Activated CD4-positive, alpha-beta T cell treated with anti-CD3 and anti-CD28 coated beads for 4 hours (primary cell): ENCODE results near the gene FOSL2.

Experiments used
- DNase-seq, 2 donors: peaks; one replicate each; pipeline ENCODE4 v3.0.0-alpha.2; 2020

Gene FOSL2

DNA sequence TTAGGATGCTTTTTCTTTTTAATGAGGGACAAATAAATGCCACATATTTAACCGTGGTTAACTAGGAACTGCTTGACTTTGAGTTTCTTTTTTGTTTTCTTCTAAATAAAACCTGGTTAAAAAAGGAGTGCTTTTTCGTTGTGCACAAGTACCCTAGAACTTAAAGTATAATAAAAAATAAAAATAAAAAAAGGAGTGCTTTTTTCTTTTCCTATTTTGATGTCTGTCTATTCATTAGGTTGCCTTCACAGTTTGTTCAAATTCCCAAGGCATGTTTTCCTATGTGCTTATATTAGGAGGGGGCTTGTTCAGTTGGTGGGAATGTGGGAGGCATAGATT lies 4.4 kb downstream of the FOSL2 start:
- DNase-seq, result no peak

DNA sequence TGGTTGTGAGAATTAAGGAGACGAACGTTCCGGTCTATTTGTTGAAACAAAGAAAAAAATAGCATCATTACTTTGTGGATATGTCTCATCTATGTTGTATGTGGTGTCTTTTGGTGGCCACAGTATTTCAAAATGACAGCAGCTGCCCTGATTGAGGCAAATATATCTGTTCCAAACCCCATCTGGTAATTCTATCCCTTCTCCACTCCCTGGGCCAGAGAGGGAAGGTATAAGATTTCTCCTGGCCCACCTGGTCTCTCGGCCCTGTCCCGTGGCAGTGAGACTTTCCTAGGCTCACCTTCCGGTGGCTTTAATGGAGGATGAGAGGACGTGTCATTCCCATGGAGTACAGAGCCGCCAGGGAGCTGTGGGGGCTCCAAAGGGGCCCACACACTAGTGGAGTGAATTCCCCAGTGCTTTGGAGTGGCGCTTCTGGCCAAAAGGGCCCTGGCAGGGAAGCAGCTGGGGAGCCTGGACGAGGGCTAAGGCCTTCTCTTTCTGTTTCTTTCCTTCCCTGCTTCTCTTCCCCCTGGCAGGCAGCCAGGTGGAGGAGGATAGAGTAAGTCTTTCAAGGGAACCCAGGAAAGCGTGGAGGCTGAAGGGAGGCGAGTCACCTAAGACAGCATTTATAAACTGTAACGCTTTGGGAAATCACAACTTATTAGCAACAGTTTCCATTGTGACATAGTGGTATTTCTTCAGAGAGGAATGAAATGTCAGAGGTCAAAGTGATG lies 5.6 kb downstream of the FOSL2 start:
- DNase-seq, result peak; percentile 46 to 56

GRCh38 chr2:28399289-28399688 lies 6.6 kb downstream of the FOSL2 start:
- DNase-seq, result no peak

DNA sequence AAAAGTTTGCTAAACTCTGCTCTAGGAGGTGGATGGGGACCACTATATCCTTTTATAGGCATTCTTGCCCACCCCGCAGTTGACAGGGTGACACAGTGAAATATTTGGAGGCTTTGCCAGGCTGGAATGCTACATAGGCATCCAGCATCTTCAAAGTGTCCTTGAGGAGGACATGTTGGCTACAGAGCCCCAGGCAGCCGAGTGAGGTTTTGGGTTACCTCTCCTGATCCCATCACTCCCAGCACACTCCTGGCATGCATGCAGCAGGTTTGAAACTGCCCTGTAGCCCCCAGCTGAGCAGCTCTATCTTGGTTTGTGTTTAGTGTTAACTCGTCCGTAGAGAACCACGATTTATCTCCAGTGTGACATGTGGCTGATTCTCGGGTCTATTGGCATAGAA lies 7.3 kb downstream of the FOSL2 start:
- DNase-seq, result no peak

DNA sequence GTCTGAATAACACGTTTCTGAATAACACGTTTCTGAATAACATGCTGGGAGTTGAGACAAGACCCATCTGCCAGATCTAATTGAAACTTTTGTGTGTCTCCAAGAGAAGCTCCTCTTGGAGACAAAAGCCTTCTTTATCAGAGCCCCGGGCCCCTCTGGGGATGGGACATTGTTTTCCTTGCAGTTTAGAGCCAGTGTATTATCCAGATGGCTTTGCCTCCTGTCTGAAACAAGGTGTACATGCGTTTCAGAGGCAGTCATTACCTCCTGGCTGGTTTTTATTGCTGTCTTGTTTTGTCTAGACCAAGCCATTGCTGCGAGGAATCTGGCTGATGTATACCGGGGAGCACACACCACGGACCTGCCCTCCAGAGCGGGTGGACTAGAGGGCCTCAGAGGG lies 7.8 kb downstream of the FOSL2 start:
- DNase-seq, result no peak

- no peak for DNase-seq
Observed at GRCh38 chr2:28400921-28401320, 8.3 kb downstream of the FOSL2 start.

- no peak for DNase-seq
Observed at GRCh38 chr2:28401411-28401810, 8.8 kb downstream of the FOSL2 start.

GRCh38 chr2:28401948-28402550 lies 9.4 kb downstream of the FOSL2 start:
- DNase-seq, result no peak

- no peak for DNase-seq
Observed at GRCh38 chr2:28403370-28403956, 10.8 kb downstream of the FOSL2 start.

DNA sequence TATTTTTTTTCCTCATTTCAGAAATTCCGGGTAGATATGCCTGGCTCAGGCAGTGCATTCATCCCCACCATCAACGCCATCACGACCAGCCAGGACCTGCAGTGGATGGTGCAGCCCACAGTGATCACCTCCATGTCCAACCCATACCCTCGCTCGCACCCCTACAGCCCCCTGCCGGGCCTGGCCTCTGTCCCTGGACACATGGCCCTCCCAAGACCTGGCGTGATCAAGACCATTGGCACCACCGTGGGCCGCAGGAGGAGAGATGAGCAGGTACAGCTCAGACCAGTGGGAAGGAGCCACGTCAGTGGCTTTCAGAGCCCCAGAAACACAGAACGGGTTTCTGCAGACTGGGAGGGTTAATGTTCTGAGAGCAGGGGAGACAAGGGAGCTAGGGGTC lies 11.4 kb downstream of the FOSL2 start:
- DNase-seq, result no peak

GRCh38 chr2:28405537-28405936 lies 12.9 kb downstream of the FOSL2 start:
- no peak for DNase-seq

- DNase-seq, result peak; percentile 62 to 67
Observed at GRCh38 chr2:28406276-28407096, 13.8 kb downstream of the FOSL2 start.

DNA sequence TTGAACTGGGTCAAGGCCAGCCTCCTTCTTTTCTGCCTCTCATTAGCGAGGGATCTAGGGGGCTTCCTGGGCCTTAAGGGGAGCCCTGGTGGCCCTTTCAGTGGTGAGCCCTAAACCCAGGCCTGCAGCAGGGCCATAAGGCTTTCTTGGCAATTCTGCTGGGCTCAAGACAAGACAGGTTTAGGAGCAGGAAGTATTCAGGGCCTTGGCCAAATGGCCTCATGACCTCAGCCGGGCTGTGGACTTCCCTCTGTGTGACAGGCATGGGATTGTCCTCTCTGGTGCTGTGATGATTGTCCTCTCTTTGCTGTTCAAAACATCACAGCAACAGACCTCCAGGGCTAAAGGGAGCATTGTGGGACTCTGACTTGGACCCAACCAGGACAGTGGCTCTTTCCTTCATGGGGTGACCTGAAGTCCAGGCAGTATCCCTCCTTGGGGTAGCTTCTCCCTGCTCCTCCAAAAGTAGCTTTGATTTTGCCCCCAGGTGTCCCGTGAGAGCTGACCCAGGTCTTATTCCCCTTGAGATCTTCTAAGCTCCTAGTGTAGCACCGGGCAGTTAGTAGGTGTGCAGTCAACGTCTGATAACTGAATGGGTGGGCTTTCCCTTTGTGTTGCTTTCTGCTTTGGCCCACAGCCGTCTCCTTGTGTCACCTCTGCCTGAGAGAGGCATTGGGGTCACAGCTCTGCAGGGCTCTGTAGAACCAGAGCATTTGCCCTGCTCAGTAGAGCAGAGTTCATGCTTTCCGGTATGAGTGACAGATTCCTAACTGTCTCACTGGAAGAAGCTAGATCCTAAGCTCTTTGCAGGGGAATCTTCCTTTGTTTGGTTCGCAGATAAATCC lies 14.7 kb downstream of the FOSL2 start:
- no peak for DNase-seq

- DNase-seq, result no peak
Observed at GRCh38 chr2:28407976-28408690, 15.5 kb downstream of the FOSL2 start.

DNA sequence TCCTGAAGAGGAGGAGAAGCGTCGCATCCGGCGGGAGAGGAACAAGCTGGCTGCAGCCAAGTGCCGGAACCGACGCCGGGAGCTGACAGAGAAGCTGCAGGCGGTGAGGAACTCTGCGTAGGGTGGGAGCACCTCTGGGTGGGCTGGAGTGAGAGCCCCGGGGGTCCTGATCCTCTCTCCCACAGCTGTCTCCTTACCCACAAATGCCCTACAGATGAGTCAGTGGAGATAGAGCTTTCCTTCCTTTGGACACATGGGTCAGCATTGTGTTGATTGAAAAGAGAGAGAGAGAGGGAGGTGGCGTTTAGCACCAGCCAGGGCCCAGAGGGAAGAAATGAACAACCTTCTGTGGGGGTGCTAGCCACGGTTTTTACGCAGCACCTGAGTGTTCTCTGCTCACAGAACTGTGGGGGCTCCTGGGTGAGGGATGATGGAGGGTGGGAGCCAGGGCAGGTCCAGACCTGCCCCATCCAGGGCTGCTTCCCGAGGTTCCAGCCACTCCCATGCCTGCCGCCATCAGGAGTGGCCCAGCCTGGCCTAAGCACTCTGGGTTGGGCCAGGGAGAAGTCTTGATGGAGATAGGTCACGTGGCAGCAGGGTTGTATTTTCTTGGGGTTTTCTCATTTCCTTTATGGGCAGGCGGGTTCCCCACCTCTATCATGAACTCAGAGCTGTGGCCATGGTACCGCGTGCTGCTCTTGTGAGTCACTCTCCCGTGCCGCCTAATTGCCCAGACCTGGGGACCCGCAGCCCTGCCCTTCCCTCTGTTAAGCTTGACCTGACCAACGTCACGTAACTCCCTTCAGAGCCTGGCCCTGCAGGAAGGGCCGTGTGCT lies 16.3 kb downstream of the FOSL2 start:
- peak; percentile 66 to 71 for DNase-seq

DNA sequence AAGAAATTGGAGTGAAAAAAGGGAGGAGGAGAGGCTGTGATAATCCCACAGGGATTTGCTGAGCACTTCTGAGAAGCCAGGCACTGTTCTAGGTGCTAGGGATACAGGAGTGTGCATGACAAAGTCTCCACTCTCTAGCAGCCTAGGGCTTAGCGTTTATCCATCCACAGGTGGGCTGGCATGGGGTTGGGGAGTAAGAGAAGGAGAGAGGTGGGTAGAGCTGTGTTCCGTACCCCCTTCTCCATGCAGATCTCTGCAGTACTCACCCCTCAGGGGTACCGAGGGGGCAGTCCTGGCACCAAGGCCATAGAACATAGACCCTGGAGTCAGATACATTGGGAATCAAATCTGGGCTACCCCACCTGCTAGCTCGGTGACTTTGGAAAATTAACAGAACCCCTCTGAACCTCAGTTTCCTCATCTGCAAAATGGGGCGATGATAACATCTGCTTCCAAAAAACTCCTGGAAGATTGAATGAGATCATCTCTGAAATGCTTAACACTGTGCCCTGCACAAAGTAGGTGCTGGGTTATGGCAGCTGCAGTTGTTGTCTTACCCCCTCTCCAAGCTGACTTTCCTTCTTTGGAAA lies 18.6 kb downstream of the FOSL2 start:
- DNase-seq, result no peak

DNA sequence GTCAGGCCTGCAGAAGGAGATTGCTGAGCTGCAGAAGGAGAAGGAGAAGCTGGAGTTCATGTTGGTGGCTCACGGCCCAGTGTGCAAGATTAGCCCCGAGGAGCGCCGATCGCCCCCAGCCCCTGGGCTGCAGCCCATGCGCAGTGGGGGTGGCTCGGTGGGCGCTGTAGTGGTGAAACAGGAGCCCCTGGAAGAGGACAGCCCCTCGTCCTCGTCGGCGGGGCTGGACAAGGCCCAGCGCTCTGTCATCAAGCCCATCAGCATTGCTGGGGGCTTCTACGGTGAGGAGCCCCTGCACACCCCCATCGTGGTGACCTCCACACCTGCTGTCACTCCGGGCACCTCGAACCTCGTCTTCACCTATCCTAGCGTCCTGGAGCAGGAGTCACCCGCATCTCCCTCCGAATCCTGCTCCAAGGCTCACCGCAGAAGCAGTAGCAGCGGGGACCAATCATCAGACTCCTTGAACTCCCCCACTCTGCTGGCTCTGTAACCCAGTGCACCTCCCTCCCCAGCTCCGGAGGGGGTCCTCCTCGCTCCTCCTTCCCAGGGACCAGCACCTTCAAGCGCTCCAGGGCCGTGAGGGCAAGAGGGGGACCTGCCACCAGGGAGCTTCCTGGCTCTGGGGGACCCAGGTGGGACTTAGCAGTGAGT lies 19.4 kb downstream of the FOSL2 start:
- DNase-seq, result no peak

DNA sequence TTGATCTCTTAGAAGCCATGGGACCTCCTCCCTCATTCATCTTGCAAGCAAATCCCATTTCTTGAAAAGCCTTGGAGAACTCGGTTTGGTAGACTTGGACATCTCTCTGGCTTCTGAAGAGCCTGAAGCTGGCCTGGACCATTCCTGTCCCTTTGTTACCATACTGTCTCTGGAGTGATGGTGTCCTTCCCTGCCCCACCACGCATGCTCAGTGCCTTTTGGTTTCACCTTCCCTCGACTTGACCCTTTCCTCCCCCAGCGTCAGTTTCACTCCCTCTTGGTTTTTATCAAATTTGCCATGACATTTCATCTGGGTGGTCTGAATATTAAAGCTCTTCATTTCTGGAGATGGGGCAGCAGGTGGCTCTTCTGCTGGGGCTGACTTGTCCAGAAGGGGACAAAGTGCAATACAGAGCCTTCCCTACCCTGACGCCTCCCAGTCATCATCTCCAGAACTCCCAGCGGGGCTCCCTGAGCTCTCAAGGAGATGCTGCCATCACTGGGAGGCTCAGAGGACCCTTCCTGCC lies 20.0 kb downstream of the FOSL2 start:
- DNase-seq, result no peak

- DNase-seq, result no peak
Observed at GRCh38 chr2:28413152-28413898, 20.7 kb downstream of the FOSL2 start.
